Natural killer cell (primary cell): Measurements from ENCODE around the gene TMEM161A. TPM values are rescaled to one million over a fixed set of nuclear protein-coding genes. Genes with fewer than 3 reads are reported as not detected.

Experiments
- ATAC-seq, 3 donors: fragments of 150-1000 bp in 2 of 3; fragments of 200-7000 bp in 1 of 3; cut with Tn5 transposase; 1 replicate in 1 of 3; 2 replicates in 2 of 3; pipeline ENCODE4 v1.10.0; 2021; ENCODE audit warnings: mild to moderate bottlenecking in 2 of 3, moderate library complexity in 2 of 3
- DNase-seq, 2 donors: peaks; one replicate each; pipeline versions ENCODE4 v3.0.0 to v3.0.0-alpha.2; 2013 to 2021; ENCODE audit warnings: mixed read lengths in 1 of 2
- H3K27ac ChIP-seq: one replicate; pipeline ENCODE4 v1.5.1; 2013; ENCODE audit warnings: mild to moderate bottlenecking, low read length
- H3K27me3 ChIP-seq: one replicate; pipeline ENCODE4 v1.6.1; 2013; ENCODE audit warnings: low read length; ENCODE audit not compliant: control insufficient read depth, insufficient read depth
- H3K36me3 ChIP-seq: one replicate; pipeline ENCODE4 v1.6.1; 2013; ENCODE audit warnings: low read length; ENCODE audit not compliant: control insufficient read depth, insufficient read depth
- H3K4me1 ChIP-seq: one replicate; pipeline ENCODE4 v1.6.1; 2013; ENCODE audit warnings: low read length; ENCODE audit not compliant: control insufficient read depth, insufficient read depth
- H3K4me3 ChIP-seq: one replicate; pipeline ENCODE4 v1.5.1; 2013; ENCODE audit warnings: low read length
- H3K9me3 ChIP-seq: one replicate; pipeline ENCODE4 v1.6.1; 2013; ENCODE audit warnings: low read length; ENCODE audit not compliant: control insufficient read depth, insufficient read depth
- H3K27ac Mint-ChIP-seq, 2 donors: one replicate each; pipeline ENCODE4 v1.8.0; 2022; ENCODE audit warnings: mild to moderate bottlenecking in 2 of 2, mixed read lengths in 2 of 2, moderate library complexity in 1 of 2
- H3K27me3 Mint-ChIP-seq, 2 donors: one replicate each; pipeline ENCODE4 v1.8.0; 2022; ENCODE audit warnings: low read depth in 2 of 2, mixed read lengths in 2 of 2
- H3K36me3 Mint-ChIP-seq: one replicate; pipeline ENCODE4 v1.8.0; 2022; ENCODE audit warnings: mixed read lengths
- H3K4me1 Mint-ChIP-seq, 2 donors: one replicate each; pipeline ENCODE4 v1.8.0; 2022; ENCODE audit warnings: mixed read lengths in 2 of 2
- H3K4me3 Mint-ChIP-seq: one replicate; pipeline ENCODE4 v1.8.0; 2022; ENCODE audit warnings: mild to moderate bottlenecking, moderate library complexity, mixed read lengths
- H3K9me3 Mint-ChIP-seq, 2 donors: one replicate each; pipeline ENCODE4 v1.8.0; 2022; ENCODE audit warnings: mixed read lengths in 2 of 2
- CTCF ChIP-seq: fragments of 200-600 bp; IDR thresholded peaks from one replicate; pipeline ENCODE4 v1.8.0; 2022; ENCODE audit warnings: antibody characterized with exemption
- WGBS: methylation state at CpG from one replicate; pipeline ENCODE4 v1.1.7; 2013; ENCODE audit warnings: missing lambda C conversion rate; ENCODE audit not compliant: insufficient coverage; 5-methylcytosine and 5-hydroxymethylcytosine counted together
- intact Hi-C: fragments of 100-400 bp; cut with micrococcal nuclease; formaldehyde crosslinking; loops from one replicate; pipeline ENCODE4 v1.14.2; 2022
- total RNA-seq, 4 donors: library from RNA; stranded (reverse); fragments of 120-200 nt in 1 of 4; gene quantifications; one replicate each; pipeline versions ENCODE4 v1.2.3 to v1.2.4, GENCODE V29; 2013 to 2022

The TMEM161A gene
- total RNA-seq, 3 donors from 2014 or later (not counting 1 experiment from before 2014, with no cell fraction given) = 13.9 to 16.5 (median 14.2) TPM

- H3K4me3 Mint-ChIP-seq = no peak overlapping the region
- H3K27me3 Mint-ChIP-seq = no peaks in the 10 kb centered on the region
- H3K27ac ChIP-seq = no peak overlapping the region
- H3K9me3 Mint-ChIP-seq = no peaks in the 10 kb centered on the region
- no peak overlapping the region for H3K4me3 ChIP-seq
- H3K36me3 ChIP-seq = peaks cover 31% of the 10 kb centered on the region
- no peak overlapping the region for H3K27ac Mint-ChIP-seq
- no peak for DNase-seq
- no peaks in the 10 kb centered on the region for H3K36me3 Mint-ChIP-seq
- intact Hi-C loops = no loop called here
- no peaks in the 10 kb centered on the region for H3K9me3 ChIP-seq
- H3K4me1 ChIP-seq = no peaks in the 10 kb centered on the region
- 97% methylated on average over 7 of the region's 8 CpGs for WGBS
- H3K27me3 ChIP-seq = no peaks in the 10 kb centered on the region
- no peak for ATAC-seq
- H3K4me1 Mint-ChIP-seq = no peaks in the 10 kb centered on the region
- TF ChIP-seq CTCF = no peak
Measured at GRCh38 chr19:19101540-19101939, 36.7 kb downstream of the TMEM161A start.

- no peaks in the 10 kb centered on the region for H3K4me1 Mint-ChIP-seq
- intact Hi-C loops = no loop called here
- 94% methylated on average over 18 of the region's 18 CpGs for WGBS
- no peaks in the 10 kb centered on the region for H3K27me3 Mint-ChIP-seq
- H3K36me3 ChIP-seq = peaks cover 30% of the 10 kb centered on the region
- no peaks in the 10 kb centered on the region for H3K27me3 ChIP-seq
- H3K4me3 ChIP-seq = no peak overlapping the region
- TF ChIP-seq CTCF = no peak
- no peaks in the 10 kb centered on the region for H3K9me3 ChIP-seq
- ATAC-seq (no peak), DNase-seq (no peak)
- no peak overlapping the region for H3K27ac ChIP-seq
- no peaks in the 10 kb centered on the region for H3K4me1 ChIP-seq
- no peaks in the 10 kb centered on the region for H3K36me3 Mint-ChIP-seq
- H3K9me3 Mint-ChIP-seq = no peaks in the 10 kb centered on the region
- no peak overlapping the region for H3K27ac Mint-ChIP-seq
- H3K4me3 Mint-ChIP-seq = no peak overlapping the region
Measured at GRCh38 chr19:19098703-19099632, 39.3 kb downstream of the TMEM161A start.

- Mint-ChIP-seq H3K36me3 (no peaks in the 10 kb centered on the region), H3K9me3 (no peaks in the 10 kb centered on the region), H3K27ac (no peak overlapping the region), H3K27me3 (no peaks in the 10 kb centered on the region), H3K4me3 (no peak overlapping the region), H3K4me1 (peaks cover 0 to 4% of the 10 kb centered on the region in 2 donors)
- no peak overlapping the region for H3K4me3 ChIP-seq
- TF ChIP-seq CTCF = no peak
- ATAC-seq = no peak
- no peak overlapping the region for H3K27ac ChIP-seq
- peaks cover 30% of the 10 kb centered on the region for H3K36me3 ChIP-seq
- H3K4me1 ChIP-seq = no peaks in the 10 kb centered on the region
- no peaks in the 10 kb centered on the region for H3K27me3 ChIP-seq
- WGBS = 96% methylated on average over 9 of the region's 9 CpGs
- no peak for DNase-seq
- H3K9me3 ChIP-seq = no peaks in the 10 kb centered on the region
- intact Hi-C loops = no loop called here
Measured at GRCh38 chr19:19098084-19098702, 40.1 kb downstream of the TMEM161A start.
